Activated T-cell treated with anti-CD3 and anti-CD28 coated beads for 1 hour (primary cell): ENCODE measurements around the gene VPS37C.
A peak's percentile ranks its signal among the peaks of the same experiment; 100 is the strongest.
"Not testable (repeated sequence)": the region's sequence is repeated elsewhere in the genome, so short reads cannot be mapped to it uniquely, and the experiment has no call there.

Experiments
- DNase-seq: peaks from one replicate; pipeline ENCODE4 v3.0.0-alpha.2; 2020; ENCODE audit warnings: low read depth

Gene VPS37C

GRCh38 chr11:61095021-61095420, 66.2 kb downstream of the VPS37C start:
- DNase-seq = no peak

- DNase-seq = not testable (repeated sequence)
Observed at GRCh38 chr11:61094167-61094566, 67.1 kb downstream of the VPS37C start.

DNA sequence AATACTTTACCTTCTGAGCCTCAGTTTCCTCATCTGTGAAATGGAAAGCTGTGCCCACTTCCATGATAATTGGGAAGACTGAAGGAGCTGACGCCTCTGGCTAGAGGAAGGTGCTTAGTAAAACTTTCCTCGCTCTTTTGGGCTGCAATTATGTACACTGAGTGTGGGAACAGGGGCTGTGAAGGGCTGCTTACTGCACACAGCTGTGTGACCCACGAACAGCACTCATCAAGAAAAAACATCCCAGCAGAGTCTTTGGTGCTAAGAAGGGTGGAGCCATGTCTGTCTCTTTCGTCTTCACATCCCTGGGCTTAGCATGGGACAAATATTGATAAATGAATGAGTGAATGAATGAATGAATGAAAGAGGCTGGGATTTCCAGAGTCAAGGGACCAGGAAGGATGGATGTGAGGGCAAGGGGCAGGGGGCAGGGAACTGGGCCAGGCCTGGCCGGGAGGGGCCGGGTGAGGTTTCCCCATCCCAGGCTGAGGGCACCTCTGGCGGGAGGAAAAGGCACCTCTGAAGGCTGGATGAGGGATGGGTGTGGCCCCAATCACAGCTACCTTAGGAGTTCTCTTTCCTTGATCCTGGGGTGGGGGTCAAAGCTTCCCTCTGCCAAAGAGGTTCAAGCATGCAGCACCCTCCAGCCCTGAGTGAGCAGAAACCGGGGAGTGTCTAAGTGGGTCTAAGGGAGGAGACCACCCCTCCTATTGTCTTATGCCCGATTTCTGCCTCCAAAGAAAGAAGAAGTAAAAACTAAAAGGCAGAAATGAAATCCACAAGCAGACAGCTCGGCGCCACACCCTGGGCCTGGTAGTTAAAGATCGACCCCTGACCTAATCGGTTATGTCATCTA, 68.1 kb downstream of the VPS37C start:
- DNase-seq = no peak

GRCh38 chr11:61092280-61092766, 68.9 kb downstream of the VPS37C start:
- DNase-seq = peak; percentile 35

DNA sequence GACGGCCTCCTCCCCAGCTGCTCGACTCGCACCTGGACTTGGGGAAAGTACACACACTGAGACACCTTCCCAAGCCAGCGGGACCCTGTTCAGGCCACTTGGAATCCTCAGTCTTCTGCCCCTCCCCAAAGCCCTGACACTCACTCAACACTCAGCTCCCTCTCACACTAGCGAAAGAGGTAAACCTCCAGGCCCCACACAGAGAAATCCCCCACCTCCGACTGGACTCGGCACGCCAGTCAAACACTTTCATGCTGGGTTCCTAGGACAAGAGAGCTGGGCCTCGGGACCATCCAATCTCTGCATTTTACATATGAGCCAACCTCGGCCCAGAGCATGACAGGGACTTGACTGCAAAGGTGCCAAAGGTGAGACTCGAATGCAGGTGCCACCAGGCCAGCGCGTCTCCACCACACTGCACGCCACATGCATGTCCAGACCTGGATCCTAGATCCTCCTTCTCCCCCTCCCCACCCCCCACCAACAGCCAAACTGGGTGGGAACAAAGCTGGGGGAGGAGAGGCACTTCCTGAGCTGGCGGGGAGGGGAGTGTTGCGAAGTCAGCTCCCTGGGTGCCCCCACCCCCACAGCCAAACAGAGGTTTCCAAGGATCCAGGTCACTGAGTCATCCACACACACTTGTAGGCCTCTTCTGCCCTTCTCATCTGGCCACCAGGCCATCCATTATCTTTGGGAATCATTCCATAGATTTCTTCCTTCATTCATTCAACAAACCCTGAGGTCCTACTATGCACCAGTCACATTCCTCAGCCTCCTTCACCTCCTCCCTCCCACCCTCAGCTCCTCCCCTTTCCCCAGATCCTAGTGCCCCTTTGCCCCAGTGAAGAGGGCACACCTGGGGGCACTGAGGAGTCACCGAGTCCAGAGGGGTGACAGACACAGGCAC, 69.6 kb downstream of the VPS37C start:
- no peak for DNase-seq

GRCh38 chr11:61090982-61091372, 70.2 kb downstream of the VPS37C start:
- no peak for DNase-seq

DNA sequence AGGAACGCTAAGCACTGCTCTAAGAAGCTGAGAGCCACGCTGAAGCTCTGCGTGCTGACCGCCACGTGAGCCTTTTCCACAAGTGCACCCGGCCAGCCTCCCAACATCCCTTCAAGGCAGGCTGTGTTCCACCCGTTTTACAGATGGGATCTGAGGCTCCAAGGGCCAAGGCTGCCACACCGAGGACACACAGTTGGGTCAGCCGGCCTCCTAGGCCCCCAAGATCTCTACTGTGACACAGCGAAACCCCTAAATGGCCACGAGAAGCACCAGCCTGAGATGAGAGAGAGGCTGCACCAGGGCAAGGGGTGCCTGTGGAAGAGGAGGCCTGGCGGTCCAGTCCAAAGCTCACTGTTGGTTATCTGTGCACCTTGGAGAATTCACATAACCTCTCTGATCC, 70.7 kb downstream of the VPS37C start:
- DNase-seq = no peak

GRCh38 chr11:61089806-61090491, 71.3 kb downstream of the VPS37C start:
- no peak for DNase-seq

DNA sequence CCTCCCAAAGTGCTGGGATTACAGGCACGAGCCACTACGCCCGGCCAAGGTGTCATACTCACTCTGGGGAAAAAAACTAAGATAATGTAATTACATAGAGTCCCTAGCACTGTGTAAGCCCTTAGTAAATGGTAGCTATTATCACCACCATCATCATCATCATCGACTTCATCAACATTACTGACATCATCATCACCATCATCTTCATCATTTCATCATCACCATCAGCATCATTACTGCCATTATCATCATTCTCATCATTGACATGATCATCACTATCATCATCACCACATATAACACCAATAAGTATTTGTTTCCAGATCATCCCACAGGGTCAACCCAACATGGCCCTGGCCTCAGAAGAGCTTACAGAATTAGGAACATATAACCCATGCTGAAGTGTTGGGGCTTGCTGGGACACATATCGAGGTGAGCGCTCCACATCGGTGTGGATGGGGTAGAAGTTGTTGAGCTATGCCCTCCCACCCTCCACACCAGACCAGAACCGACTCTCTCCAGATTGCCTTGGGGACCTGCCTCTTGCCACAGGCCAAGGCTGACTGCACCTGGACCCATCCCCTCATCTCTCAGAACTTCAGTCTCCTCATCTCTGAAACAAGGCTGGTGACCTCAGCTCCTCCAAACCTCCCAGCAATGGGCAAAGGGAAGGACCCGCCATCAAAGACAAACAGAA, 73.7 kb downstream of the VPS37C start:
- DNase-seq = no peak

- DNase-seq = peak; percentile 48
Observed at GRCh38 chr11:61083601-61084147, 77.6 kb downstream of the VPS37C start.

GRCh38 chr11:61082931-61083531, 78.2 kb downstream of the VPS37C start:
- DNase-seq = no peak

DNA sequence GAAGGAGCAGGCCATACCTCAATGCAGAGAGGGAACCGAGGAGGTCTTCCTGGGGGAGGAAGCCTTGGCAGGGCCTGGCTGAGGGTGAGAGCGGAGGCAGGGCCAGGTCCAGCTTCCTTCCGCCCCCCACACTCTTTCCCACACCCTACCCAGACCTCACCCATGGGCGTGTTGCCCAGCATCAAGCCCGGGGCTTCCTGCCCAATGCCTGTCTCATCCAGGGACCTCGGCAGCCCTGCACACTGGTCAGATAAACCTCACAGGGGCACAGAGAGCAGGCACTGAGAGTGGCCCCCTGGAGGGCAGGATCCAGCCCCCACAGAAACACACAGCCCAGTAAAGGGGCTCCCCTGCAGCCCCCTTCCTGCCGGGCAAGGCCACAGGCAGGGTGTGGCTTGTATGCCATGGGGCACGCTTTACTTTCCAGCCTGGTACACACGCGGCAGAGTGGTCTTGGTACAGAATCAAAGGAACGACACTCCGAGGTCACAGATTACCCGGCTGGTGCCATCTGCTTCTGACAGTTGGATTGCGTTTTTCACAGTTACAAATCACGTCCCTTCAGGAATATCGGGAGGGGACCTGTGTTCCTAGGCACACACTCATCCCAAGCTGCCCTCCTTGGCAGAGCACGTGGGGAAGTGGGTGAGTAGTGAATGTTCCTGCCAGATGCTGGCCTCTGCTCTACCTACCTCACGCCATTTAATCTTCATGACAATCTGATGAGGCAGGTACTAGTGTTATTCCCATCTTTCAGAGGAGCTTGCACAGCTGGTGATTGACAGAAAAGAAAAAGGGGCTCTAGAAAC, 79.0 kb downstream of the VPS37C start:
- DNase-seq = no peak

GRCh38 chr11:61080986-61081590, 80.1 kb downstream of the VPS37C start:
- DNase-seq = no peak

DNA sequence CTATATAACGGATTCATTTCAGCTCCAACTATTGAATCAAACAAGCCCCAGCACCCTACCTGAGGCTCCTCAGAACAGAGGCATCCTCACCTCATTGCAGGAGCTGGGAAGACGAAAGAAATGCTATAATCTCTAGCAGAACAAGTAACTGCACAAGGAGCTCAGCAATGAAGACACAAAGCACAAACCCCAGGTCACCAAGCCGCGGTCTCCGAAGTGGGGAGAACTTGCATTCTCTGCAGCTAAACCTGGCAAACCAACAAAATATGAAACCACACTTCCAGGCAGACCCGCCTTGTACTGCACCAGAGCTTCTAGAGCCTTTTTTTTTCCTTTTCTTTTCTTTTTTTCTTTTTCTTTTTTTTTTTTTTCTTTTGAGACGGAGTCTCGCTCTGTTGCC, 80.7 kb downstream of the VPS37C start:
- no peak for DNase-seq
